ENCODE results near the gene CCDC174.

Gene CCDC174

GRCh38 chr3:14625443-14625842 is 26.1 kb upstream of the CCDC174 start:
- DNase-seq (ENCODE audit: low read depth in 2 of 2), result no peak

GRCh38 chr3:14627815-14628214 is 23.7 kb upstream of the CCDC174 start:
- no peak for DNase-seq (ENCODE audit: low read depth in 2 of 2)

- DNase-seq (ENCODE audit: low read depth in 2 of 2), result no peak
Measured at GRCh38 chr3:14628406-14628805, 23.2 kb upstream of the CCDC174 start.

GRCh38 chr3:14630404-14631100 is 21.0 kb upstream of the CCDC174 start:
- DNase-seq (ENCODE audit: low read depth in 2 of 2), result no peak

- DNase-seq (ENCODE audit: low read depth in 2 of 2), result no peak
Measured at GRCh38 chr3:14631101-14631497, 20.5 kb upstream of the CCDC174 start.

- no peak for DNase-seq (ENCODE audit: low read depth in 2 of 2)
Measured at GRCh38 chr3:14631687-14632441, 19.7 kb upstream of the CCDC174 start.

- no peak for DNase-seq (ENCODE audit: low read depth in 2 of 2)
Measured at GRCh38 chr3:14632442-14632930, 19.1 kb upstream of the CCDC174 start.

- no peak for DNase-seq (ENCODE audit: low read depth in 2 of 2)
Measured at GRCh38 chr3:14633417-14633816, 18.1 kb upstream of the CCDC174 start.

- DNase-seq (ENCODE audit: low read depth in 2 of 2), result no peak
Measured at GRCh38 chr3:14633819-14634424, 17.6 kb upstream of the CCDC174 start.

- DNase-seq (ENCODE audit: low read depth in 2 of 2), result no peak
Measured at GRCh38 chr3:14634763-14635400, 16.7 kb upstream of the CCDC174 start.

GRCh38 chr3:14636496-14637087 is 15.0 kb upstream of the CCDC174 start:
- no peak for DNase-seq (ENCODE audit: low read depth in 2 of 2)

- DNase-seq (ENCODE audit: low read depth in 2 of 2), result no peak
Measured at GRCh38 chr3:14640157-14640562, 11.4 kb upstream of the CCDC174 start.

- DNase-seq (ENCODE audit: low read depth in 2 of 2), result no peak
Measured at GRCh38 chr3:14640734-14641133, 10.8 kb upstream of the CCDC174 start.

- no peak for DNase-seq (ENCODE audit: low read depth in 2 of 2)
Measured at GRCh38 chr3:14641346-14641745, 10.2 kb upstream of the CCDC174 start.

GRCh38 chr3:14645453-14645852 is 6.1 kb upstream of the CCDC174 start:
- no peak for DNase-seq (ENCODE audit: low read depth in 2 of 2)

- DNase-seq (ENCODE audit: low read depth in 2 of 2), result no peak
Measured at GRCh38 chr3:14646131-14646573, 5.4 kb upstream of the CCDC174 start.

GRCh38 chr3:14646589-14647413 is 4.8 kb upstream of the CCDC174 start:
- no peak for DNase-seq (ENCODE audit: low read depth in 2 of 2)

GRCh38 chr3:14647976-14648955 is 3.3 kb upstream of the CCDC174 start:
- DNase-seq (ENCODE audit: low read depth in 2 of 2), result no peak

GRCh38 chr3:14649466-14649865 is 2.1 kb upstream of the CCDC174 start:
- no peak for DNase-seq (ENCODE audit: low read depth in 2 of 2)

GRCh38 chr3:14650193-14650592 is 1.4 kb upstream of the CCDC174 start:
- DNase-seq (ENCODE audit: low read depth in 2 of 2), result no peak

Measured in fibroblast of skin of left biceps (primary cell).